Adrenal gland (tissue), 12 donors: ENCODE data around the gene SMTNL1. TPM values are rescaled to one million over a fixed set of nuclear protein-coding genes. Genes with fewer than 3 reads are reported as not detected.
"Not testable (repeated sequence)": the region's sequence is repeated elsewhere in the genome, so short reads cannot be mapped to it uniquely, and the experiment has no call there.

ENCODE experiments used
- DNase-seq, 7 donors: peaks; one replicate each; pipeline ENCODE4 v3.0.0-alpha.2; 2019 to 2020
- H3K27ac ChIP-seq, 5 donors: fragments of 200-600 bp; sonication (generic) in 4 of 5; 1 replicate in 3 of 5; 2 replicates in 2 of 5; pipeline versions ENCODE4 v1.5.1 to v1.8.0; 2016 to 2020; ENCODE audit warnings: mild to moderate bottlenecking in 1 of 5
- H3K27me3 ChIP-seq: fragments of 200-600 bp; 2 replicates; pipeline ENCODE4 v1.8.0; 2021
- H3K36me3 ChIP-seq, 2 donors: fragments of 200-600 bp; replicated peaks in 1 of 2; 1 replicate in 1 of 2; 2 replicates in 1 of 2; pipeline versions ENCODE4 v1.5.1 to v1.8.0; 2018 to 2022
- H3K4me1 ChIP-seq, 2 donors: fragments of 200-600 bp; replicated peaks in 1 of 2; 1 replicate in 1 of 2; 2 replicates in 1 of 2; pipeline versions ENCODE4 v1.5.1 to v1.8.0; 2018 to 2021
- H3K4me3 ChIP-seq, 4 donors: fragments of 200-600 bp; sonication (generic) in 3 of 4; one replicate each; pipeline ENCODE4 v1.5.1; 2016 to 2018
- H3K9me3 ChIP-seq, 3 donors: fragments of 200-600 bp; sonication (generic) in 1 of 3; replicated peaks in 1 of 3; 1 replicate in 2 of 3; 2 replicates in 1 of 3; pipeline versions ENCODE4 v1.5.1 to v1.8.0; 2016 to 2021
- POLR2A ChIP-seq, 2 donors: fragments of 450-650 bp; IDR thresholded peaks; one replicate each; pipeline ENCODE4 v1.6.1; 2017; ENCODE audit warnings: antibody characterized with exemption in 2 of 2, mild to moderate bottlenecking in 2 of 2, moderate library complexity in 1 of 2
- WGBS, 4 donors: extraction: QIAGEN DNeasy Blood & Tissue Kit in 2 of 4; methylation state at CpG; one replicate each; pipeline versions ENCODE4 v1.1.5 to v1.1.7; 2013 to 2017; 5-methylcytosine and 5-hydroxymethylcytosine counted together
- intact Hi-C, 2 donors: fragments of 100-400 bp; cut with DNase I; formaldehyde crosslinking; loops; one replicate each; pipeline versions ENCODE4 v1.14.1 to v1.15.0; 2022 to 2023
- polyA plus RNA-seq, 3 donors: library from polyadenylated mRNA; stranded (reverse); fragments of 200-250 nt in 2 of 3; fragments of 350-450 nt in 1 of 3; fragmentation: Illumina TruSeq in 1 of 3; extraction: RNeasy Lipid Tissue Mini Kit (QIAGEN cat#74804) in 1 of 3; gene quantifications; one replicate each; pipeline ENCODE4 v1.2.3, GENCODE V29; 2013 to 2014
- total RNA-seq, 9 donors: library from RNA; depleted of rRNA in 4 of 9; stranded (reverse); fragments of >200 nt in 4 of 9; fragments of 120-200 nt in 1 of 9; fragmentation: NEBNext Ultra II Directional in 1 of 9; extraction: Animal tissue kit (Norgen Biotek cat#: 25700) in 1 of 9; gene quantifications; one replicate each; pipeline versions ENCODE4 v1.1.0 to v1.2.4, GENCODE V29; 2013 to 2023
- TF ChIP-seq, protein P1 (sequence below), 6 experiments: fragments of 450-650 bp in 4 of 6; fragments of 200-600 bp in 2 of 6; sonication (generic) in 1 of 6; IDR thresholded peaks; 1 replicate in 5 of 6; 2 replicates in 1 of 6; pipeline versions ENCODE4 v1.5.1 to v1.8.0; 2016 to 2021; ENCODE audit warnings: antibody characterized with exemption in 6 of 6, mild to moderate bottlenecking in 2 of 6, moderate library complexity in 1 of 6
- donor health status: healthy with polysubstance abuse.
- donor health status: Bipolar disorder and iron deficiency.
- donor health status: DM: yes; HTN: yes; CAD: no.
- donor health status: DM: no; HTN: no; CAD: no.
- donor health status: DM: no; HTN: no; CAD: no.
- donor health status: DM: yes; HTN: yes; CAD: no.

The SMTNL1 gene
- total and polyA plus RNA-seq, 12 donors = 0.30 TPM; not detected in 11

DNA sequence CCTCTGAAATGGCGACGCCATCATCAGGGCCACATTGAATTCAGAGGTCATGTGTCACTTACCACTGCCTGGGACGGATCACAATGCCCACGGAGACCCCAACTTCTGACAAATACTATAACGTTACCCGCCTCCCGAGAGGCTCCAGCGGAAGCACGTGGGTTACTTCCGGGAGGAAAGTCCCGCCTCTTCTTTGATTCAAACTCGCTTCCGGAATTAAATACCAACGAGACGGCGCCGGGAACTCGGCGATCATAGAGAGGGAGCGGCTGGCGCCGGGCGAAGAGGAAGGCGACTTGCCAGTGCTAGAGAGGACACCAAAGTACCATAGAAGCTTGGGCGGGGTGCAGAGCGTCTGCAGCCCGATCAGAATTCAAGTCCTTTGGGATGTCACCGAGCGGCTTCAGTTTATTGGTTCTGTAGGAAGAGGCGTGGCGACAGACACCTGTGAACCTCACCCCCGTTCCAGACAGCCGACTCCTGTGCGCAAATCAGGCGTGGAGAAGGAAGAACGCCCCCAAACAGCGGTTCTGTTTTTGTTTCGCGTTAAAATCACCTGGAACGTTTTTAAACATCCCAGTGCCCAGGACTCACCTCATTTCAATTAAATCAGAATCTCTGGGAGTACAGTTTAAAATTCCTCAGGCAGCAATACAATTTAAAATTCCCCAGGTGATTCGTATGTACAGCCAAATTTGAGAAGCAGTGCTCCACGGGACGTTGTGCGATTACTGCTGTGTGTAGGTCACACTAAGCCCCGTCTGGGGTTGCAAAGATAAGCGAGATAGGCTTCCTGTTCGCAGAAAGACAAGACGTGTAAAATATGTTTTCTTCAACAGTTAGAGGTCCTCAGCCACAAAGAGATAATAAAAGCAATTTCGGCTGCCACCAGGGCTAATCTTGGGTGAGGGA, 6.5 kb upstream of the SMTNL1 start, which contains the start of gene TIMM10:
Gene TIMM10, minus strand, starts transcription at position 159 of the 912 bp plus-strand sequence. CDS start 565 bp downstream, outside the sequence.
- peak within 1 kb of the TSS in 3 of 5 donors; percentile 41 to 74 (median 67) for H3K27ac ChIP-seq
- DNase-seq = peak; percentile 94 to 99 (median 98)
- H3K4me3 ChIP-seq = peak within 1 kb of the TSS; percentile 38 to 93 (median 69)
- peaks cover 8 to 18% of the 10 kb centered on the region in 2 donors for H3K4me1 ChIP-seq
- intact Hi-C loops = no loop called here
- 0 to 1% (median 0%) methylated on average over 26 to 49 of the region's 49 CpGs for WGBS, 4 donors
- H3K36me3 ChIP-seq = no peaks in the 10 kb centered on the region
- no peaks in the 10 kb centered on the region for H3K27me3 ChIP-seq
- peak; percentile 27 to 89 for TF ChIP-seq POLR2A (IDR thresholded peaks at IDR 0.05)
- TF ChIP-seq, protein P1, sequence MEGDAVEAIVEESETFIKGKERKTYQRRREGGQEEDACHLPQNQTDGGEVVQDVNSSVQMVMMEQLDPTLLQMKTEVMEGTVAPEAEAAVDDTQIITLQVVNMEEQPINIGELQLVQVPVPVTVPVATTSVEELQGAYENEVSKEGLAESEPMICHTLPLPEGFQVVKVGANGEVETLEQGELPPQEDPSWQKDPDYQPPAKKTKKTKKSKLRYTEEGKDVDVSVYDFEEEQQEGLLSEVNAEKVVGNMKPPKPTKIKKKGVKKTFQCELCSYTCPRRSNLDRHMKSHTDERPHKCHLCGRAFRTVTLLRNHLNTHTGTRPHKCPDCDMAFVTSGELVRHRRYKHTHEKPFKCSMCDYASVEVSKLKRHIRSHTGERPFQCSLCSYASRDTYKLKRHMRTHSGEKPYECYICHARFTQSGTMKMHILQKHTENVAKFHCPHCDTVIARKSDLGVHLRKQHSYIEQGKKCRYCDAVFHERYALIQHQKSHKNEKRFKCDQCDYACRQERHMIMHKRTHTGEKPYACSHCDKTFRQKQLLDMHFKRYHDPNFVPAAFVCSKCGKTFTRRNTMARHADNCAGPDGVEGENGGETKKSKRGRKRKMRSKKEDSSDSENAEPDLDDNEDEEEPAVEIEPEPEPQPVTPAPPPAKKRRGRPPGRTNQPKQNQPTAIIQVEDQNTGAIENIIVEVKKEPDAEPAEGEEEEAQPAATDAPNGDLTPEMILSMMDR (IDR thresholded peaks at IDR 0.05) = no peak
- no peaks in the 10 kb centered on the region for H3K9me3 ChIP-seq

DNA sequence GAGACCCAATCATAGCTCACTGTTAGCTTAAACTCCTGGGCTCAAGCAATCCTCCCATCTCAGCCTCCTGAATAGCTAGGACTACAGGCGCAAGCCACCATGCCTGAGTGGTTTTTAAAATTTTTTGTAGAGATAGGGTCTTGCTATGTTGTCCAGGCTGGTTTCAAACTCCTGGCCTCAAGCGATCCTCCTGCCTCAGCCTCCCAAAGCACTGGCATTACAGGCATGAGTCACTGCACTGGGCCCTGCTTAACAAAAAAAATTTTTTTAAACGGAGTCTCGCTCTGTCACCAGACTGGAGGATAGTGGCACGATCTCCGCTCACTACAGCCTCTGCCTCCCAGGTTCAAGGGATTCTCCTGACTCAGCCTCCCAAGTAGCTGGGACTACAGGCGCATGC, 2.9 kb upstream of the SMTNL1 start:
- H3K36me3 ChIP-seq, H3K27ac ChIP-seq, H3K4me3 ChIP-seq, H3K27me3 ChIP-seq, H3K9me3 ChIP-seq, DNase-seq, intact Hi-C loops: not testable (repeated sequence)
- peaks cover 8 to 16% of the 10 kb centered on the region in 2 donors for H3K4me1 ChIP-seq
- WGBS, 4 donors = 87 to 93% (median 88%) methylated on average over 7 of the region's 7 CpGs

- no peak overlapping the region for H3K27ac ChIP-seq
- no peak overlapping the region for H3K4me3 ChIP-seq
- no peak for DNase-seq
- intact Hi-C loops = no loop called here
- WGBS, 4 donors = 42 to 55% (median 45%) methylated on average over 1 of the region's 1 CpG
- TF ChIP-seq POLR2A (IDR thresholded peaks at IDR 0.05) = no peak
- TF ChIP-seq, protein P1 (IDR thresholded peaks at IDR 0.05) = no peak
- no peaks in the 10 kb centered on the region for H3K36me3 ChIP-seq
- H3K4me1 ChIP-seq = no peaks in the 10 kb centered on the region
- no peaks in the 10 kb centered on the region for H3K27me3 ChIP-seq
- H3K9me3 ChIP-seq = no peaks in the 10 kb centered on the region
Measured at GRCh38 chr11:57539342-57539741, 1.9 kb downstream of the SMTNL1 start.

GRCh38 chr11:57541169-57541568, 3.8 kb downstream of the SMTNL1 start:
- H3K4me1 ChIP-seq = no peaks in the 10 kb centered on the region
- no peak overlapping the region for H3K4me3 ChIP-seq
- no peak overlapping the region for H3K27ac ChIP-seq
- no peak for TF ChIP-seq POLR2A (IDR thresholded peaks at IDR 0.05)
- TF ChIP-seq, protein P1 (IDR thresholded peaks at IDR 0.05) = no peak
- H3K36me3 ChIP-seq = no peaks in the 10 kb centered on the region
- H3K9me3 ChIP-seq = no peaks in the 10 kb centered on the region
- 78 to 92% (median 86%) methylated on average over 5 of the region's 5 CpGs for WGBS, 4 donors
- no peaks in the 10 kb centered on the region for H3K27me3 ChIP-seq
- intact Hi-C loops = no loop called here
- no peak for DNase-seq
